PFSK-1 (cell line): Measurements from ENCODE around the gene ADCK1.

Source experiments
- FOXP2 ChIP-seq: optimal IDR thresholded peaks from 2 replicates; pipeline ENCODE3; 2011; ENCODE audit warnings: borderline replicate concordance, control low read depth, inconsistent platforms; ENCODE audit not compliant: insufficient read depth; ENCODE audit errors: extremely low read length, extremely low read depth
- POLR2AphosphoS5 ChIP-seq: IDR thresholded peaks from 2 replicates; pipeline ENCODE4 v1.6.1; 2012; ENCODE audit warnings: low read depth, mild to moderate bottlenecking, control low read depth, low read length, moderate library complexity
- SIN3A ChIP-seq: IDR thresholded peaks from 2 replicates; pipeline ENCODE4 v1.6.1; 2012; ENCODE audit warnings: mild to moderate bottlenecking, low read length, moderate library complexity, borderline replicate concordance; ENCODE audit not compliant: insufficient read depth
- TAF1 ChIP-seq: IDR thresholded peaks from 2 replicates; pipeline ENCODE4 v1.6.1; 2012; ENCODE audit warnings: low read length, control low read depth, borderline replicate concordance; ENCODE audit not compliant: insufficient read depth

DNA sequence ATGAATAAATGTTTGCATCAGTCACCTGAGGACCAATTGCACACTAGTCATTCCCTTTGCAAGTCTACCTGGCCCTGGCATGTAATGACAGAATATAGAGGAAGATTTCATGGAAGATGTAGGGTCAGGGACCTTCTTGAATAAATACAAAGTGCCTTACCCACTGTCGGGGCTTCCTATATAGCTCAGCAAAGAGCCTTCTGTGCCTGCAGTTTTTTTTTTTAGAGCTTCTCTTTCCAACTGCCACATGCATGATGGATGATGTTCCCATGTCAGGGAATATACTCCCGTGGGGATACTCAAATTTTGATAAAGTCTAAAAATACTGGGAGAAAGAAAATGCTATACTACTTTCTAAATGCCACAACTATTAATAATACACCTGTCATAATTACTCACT lies 176.7 kb downstream of the ADCK1 start:
- TF ChIP-seq SIN3A (no peak), POLR2AphosphoS5 (no peak), TAF1 (no peak), FOXP2 (no peak)
